ENCODE measurements around the gene OR6T1. TPM values are rescaled to one million over a fixed set of nuclear protein-coding genes. Genes with fewer than 3 reads are reported as not detected.

The OR6T1 gene
- total RNA-seq, 2 donors from 2014 or later: not detected

DNA sequence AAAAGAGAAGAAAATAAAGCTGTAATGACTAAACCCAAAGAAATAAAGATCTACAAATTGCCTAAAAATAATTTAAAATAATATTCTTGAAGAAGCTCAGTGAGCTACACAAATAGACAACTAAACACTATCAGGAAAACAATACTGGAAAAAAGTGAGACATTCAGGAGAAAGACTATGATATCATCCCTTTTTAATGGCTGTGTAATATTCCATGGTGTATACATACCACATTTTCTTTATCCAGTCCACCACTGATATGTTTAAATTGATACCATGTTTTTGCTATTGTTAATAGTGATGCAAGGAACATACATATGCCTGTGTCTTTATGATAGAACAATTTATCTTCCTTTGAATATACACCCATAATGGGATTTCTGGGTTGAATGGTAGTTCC lies 13.1 kb upstream of the OR6T1 start:
- Histone ChIP-seq H3K36me3 (no peaks in the 10 kb centered on the region), H3K4me3 (no peak overlapping the region), H3K27ac (no peak overlapping the region), H3K27me3 (no peaks in the 10 kb centered on the region), H3K9ac (ENCODE audit: low read depth in 2 of 2, low read length in 2 of 2) (no peak overlapping the region), H3K9me3 (no peaks in the 10 kb centered on the region), H3K4me1 (no peaks in the 10 kb centered on the region)
- intact Hi-C loops (cut with DNase I): no loop called here
- TF ChIP-seq, protein P1, sequence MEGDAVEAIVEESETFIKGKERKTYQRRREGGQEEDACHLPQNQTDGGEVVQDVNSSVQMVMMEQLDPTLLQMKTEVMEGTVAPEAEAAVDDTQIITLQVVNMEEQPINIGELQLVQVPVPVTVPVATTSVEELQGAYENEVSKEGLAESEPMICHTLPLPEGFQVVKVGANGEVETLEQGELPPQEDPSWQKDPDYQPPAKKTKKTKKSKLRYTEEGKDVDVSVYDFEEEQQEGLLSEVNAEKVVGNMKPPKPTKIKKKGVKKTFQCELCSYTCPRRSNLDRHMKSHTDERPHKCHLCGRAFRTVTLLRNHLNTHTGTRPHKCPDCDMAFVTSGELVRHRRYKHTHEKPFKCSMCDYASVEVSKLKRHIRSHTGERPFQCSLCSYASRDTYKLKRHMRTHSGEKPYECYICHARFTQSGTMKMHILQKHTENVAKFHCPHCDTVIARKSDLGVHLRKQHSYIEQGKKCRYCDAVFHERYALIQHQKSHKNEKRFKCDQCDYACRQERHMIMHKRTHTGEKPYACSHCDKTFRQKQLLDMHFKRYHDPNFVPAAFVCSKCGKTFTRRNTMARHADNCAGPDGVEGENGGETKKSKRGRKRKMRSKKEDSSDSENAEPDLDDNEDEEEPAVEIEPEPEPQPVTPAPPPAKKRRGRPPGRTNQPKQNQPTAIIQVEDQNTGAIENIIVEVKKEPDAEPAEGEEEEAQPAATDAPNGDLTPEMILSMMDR (IDR thresholded peaks at IDR 0.05): no peak
- no peak for DNase-seq

DNA sequence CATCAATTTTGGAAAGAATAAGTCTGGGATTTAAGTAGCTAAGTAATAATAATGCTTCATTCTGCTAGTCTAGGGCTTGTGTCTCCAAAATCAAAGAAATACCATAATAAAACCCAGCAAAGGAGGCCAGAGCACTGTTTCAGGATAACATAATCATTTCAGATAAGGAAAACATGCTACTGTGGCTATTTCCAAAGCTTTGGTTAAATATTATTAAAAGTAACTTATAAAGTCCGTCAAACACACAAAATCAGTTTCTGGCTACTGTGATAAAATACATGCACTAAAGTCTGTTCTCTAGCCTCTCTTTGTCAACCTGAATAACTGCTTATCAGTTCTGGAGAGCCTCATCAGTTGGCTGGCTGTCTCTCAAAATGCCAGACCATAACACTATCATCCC lies 1.5 kb upstream of the OR6T1 start:
- no peaks in the 10 kb centered on the region for H3K36me3 ChIP-seq
- H3K27ac ChIP-seq: no peak overlapping the region
- no peaks in the 10 kb centered on the region for H3K27me3 ChIP-seq
- H3K4me1 ChIP-seq: no peaks in the 10 kb centered on the region
- DNase-seq: no peak
- intact Hi-C loops (cut with DNase I): no loop called here
- H3K4me3 ChIP-seq: no peak overlapping the region
- H3K9me3 ChIP-seq: no peaks in the 10 kb centered on the region
- H3K9ac ChIP-seq (ENCODE audit: low read depth in 2 of 2, low read length in 2 of 2): no peak overlapping the region
- TF ChIP-seq, protein P1 (IDR thresholded peaks at IDR 0.05): no peak

- H3K4me1 ChIP-seq: no peaks in the 10 kb centered on the region
- H3K27ac ChIP-seq: no peak overlapping the region
- no peak for DNase-seq
- intact Hi-C loops (cut with DNase I): no loop called here
- H3K27me3 ChIP-seq: no peaks in the 10 kb centered on the region
- TF ChIP-seq, protein P1 (IDR thresholded peaks at IDR 0.05): no peak
- no peaks in the 10 kb centered on the region for H3K9me3 ChIP-seq
- H3K9ac ChIP-seq (ENCODE audit: low read depth in 2 of 2, low read length in 2 of 2): no peak overlapping the region
- no peaks in the 10 kb centered on the region for H3K36me3 ChIP-seq
- H3K4me3 ChIP-seq: no peak overlapping the region
Observed at GRCh38 chr11:123942413-123942812, 1.2 kb downstream of the OR6T1 start.

GRCh38 chr11:123939317-123939716 lies 4.3 kb downstream of the OR6T1 start, which contains the start of gene OR4D5:
OR4D5 (plus strand) TSS chr11:123939617; CDS start chr11:123939617, 0 bp downstream.
- Histone ChIP-seq H3K4me1 (no peaks in the 10 kb centered on the region), H3K27ac (no peak within 1 kb of the TSS), H3K36me3 (no peaks in the 10 kb centered on the region), H3K4me3 (no peak within 1 kb of the TSS), H3K9me3 (no peaks in the 10 kb centered on the region), H3K9ac (ENCODE audit: low read depth in 2 of 2, low read length in 2 of 2) (no peak within 1 kb of the TSS), H3K27me3 (no peaks in the 10 kb centered on the region)
- no peak for DNase-seq
- intact Hi-C loops (cut with DNase I): no loop called here
- TF ChIP-seq, protein P1 (IDR thresholded peaks at IDR 0.05): no peak

DNA sequence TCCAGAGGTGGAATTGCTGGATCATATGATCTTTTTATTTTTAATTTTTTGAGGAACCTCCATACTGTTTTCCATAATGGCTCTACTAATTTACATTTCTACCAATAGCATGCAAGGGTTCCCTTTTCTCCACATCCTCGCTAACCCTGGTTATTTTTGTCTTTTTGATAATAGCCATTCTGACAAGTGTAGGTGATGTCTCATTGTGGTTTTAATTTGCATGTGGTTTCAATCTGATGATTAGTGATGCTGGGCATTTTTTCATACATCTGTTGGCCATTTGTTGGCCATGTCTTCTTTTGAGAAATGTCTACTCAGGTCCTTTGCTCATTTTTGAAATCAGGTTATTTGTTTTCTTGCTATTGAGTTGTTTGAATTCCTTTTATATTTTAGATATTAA lies 19.6 kb downstream of the OR6T1 start:
- H3K9ac ChIP-seq (ENCODE audit: low read depth in 2 of 2, low read length in 2 of 2): no peak overlapping the region
- intact Hi-C loops (cut with DNase I): no loop called here
- H3K4me3 ChIP-seq: no peak overlapping the region

More for the DNA sequence above, 19.6 kb downstream of the OR6T1 start:
- H3K27me3 ChIP-seq: no peaks in the 10 kb centered on the region
- H3K36me3 ChIP-seq: no peaks in the 10 kb centered on the region
- DNase-seq: no peak
- H3K27ac ChIP-seq: no peak overlapping the region
- TF ChIP-seq, protein P1 (IDR thresholded peaks at IDR 0.05): no peak
- no peaks in the 10 kb centered on the region for H3K4me1 ChIP-seq
- H3K9me3 ChIP-seq: no peaks in the 10 kb centered on the region
